NCI-H2196 treated with DMSO at 0.1 percent for 48 hours (cell line): ENCODE measurements around the gene PLEKHG7.
"Not testable (repeated sequence)": the region's sequence is repeated elsewhere in the genome, so short reads cannot be mapped to it uniquely, and the experiment has no call there.

ENCODE experiments used
- DNase-seq: peaks from one replicate; lab custom pipeline; 2025; ENCODE audit not compliant: unreplicated experiment; lab: John Stamatoyannopoulos, UW

Gene PLEKHG7

GRCh38 chr12:92702754-92703679 is at the start of gene PLEKHG7:
Gene PLEKHG7, plus strand, starts transcription at chr12:92702989. Its CDS starts 3,643 bp downstream, at chr12:92706632.
- DNase-seq, result no peak

GRCh38 chr12:92654256-92654655 is 48.5 kb upstream of the PLEKHG7 start:
- not testable (repeated sequence) for DNase-seq

GRCh38 chr12:92654929-92655328 is 47.9 kb upstream of the PLEKHG7 start:
- DNase-seq, result no peak

- DNase-seq, result no peak
These were observed 45.9 kb upstream of the PLEKHG7 start for GRCh38 chr12:92656911-92657310.

- no peak for DNase-seq
These were observed 45.0 kb upstream of the PLEKHG7 start for GRCh38 chr12:92657770-92658169.

- no peak for DNase-seq
These were observed 44.2 kb upstream of the PLEKHG7 start for GRCh38 chr12:92658611-92659010.

GRCh38 chr12:92661269-92661668 is 41.5 kb upstream of the PLEKHG7 start:
- DNase-seq, result no peak

- no peak for DNase-seq
These were observed 37.3 kb upstream of the PLEKHG7 start for GRCh38 chr12:92665496-92665895.

- DNase-seq, result no peak
These were observed 34.0 kb upstream of the PLEKHG7 start for GRCh38 chr12:92668739-92669138.

- DNase-seq, result not testable (repeated sequence)
These were observed 31.3 kb upstream of the PLEKHG7 start for GRCh38 chr12:92671524-92671923.

- DNase-seq, result no peak
These were observed 29.0 kb upstream of the PLEKHG7 start for GRCh38 chr12:92673756-92674155.

- DNase-seq, result no peak
These were observed 28.3 kb upstream of the PLEKHG7 start for GRCh38 chr12:92674500-92674899.

- no peak for DNase-seq
These were observed 27.5 kb upstream of the PLEKHG7 start for GRCh38 chr12:92675092-92675865.

- no peak for DNase-seq
These were observed 26.1 kb upstream of the PLEKHG7 start for GRCh38 chr12:92676710-92677109.

GRCh38 chr12:92690601-92691000 is 12.2 kb upstream of the PLEKHG7 start:
- DNase-seq, result no peak

- no peak for DNase-seq
These were observed 7.7 kb upstream of the PLEKHG7 start for GRCh38 chr12:92695056-92695455.

- no peak for DNase-seq
These were observed 7.2 kb upstream of the PLEKHG7 start for GRCh38 chr12:92695577-92695976.

- no peak for DNase-seq
These were observed 6.6 kb upstream of the PLEKHG7 start for GRCh38 chr12:92696216-92696615.

- no peak for DNase-seq
These were observed 4.3 kb upstream of the PLEKHG7 start for GRCh38 chr12:92698474-92698873.

- DNase-seq, result no peak
These were observed 1.3 kb upstream of the PLEKHG7 start for GRCh38 chr12:92701441-92701840.

GRCh38 chr12:92703786-92704185 is 997 bp downstream of the PLEKHG7 start:
- DNase-seq, result no peak

GRCh38 chr12:92706594-92706993 is 3.8 kb downstream of the PLEKHG7 start:
- DNase-seq, result no peak
